NCI-H510A treated with DMSO at 0.1 percent for 48 hours (cell line): ENCODE results near the gene LRRC30.
"Not testable (repeated sequence)": the region's sequence is repeated elsewhere in the genome, so short reads cannot be mapped to it uniquely, and the experiment has no call there.

Experiments
- DNase-seq: peaks from one replicate; lab custom pipeline; 2025; lab: John Stamatoyannopoulos, UW

Gene LRRC30

DNA sequence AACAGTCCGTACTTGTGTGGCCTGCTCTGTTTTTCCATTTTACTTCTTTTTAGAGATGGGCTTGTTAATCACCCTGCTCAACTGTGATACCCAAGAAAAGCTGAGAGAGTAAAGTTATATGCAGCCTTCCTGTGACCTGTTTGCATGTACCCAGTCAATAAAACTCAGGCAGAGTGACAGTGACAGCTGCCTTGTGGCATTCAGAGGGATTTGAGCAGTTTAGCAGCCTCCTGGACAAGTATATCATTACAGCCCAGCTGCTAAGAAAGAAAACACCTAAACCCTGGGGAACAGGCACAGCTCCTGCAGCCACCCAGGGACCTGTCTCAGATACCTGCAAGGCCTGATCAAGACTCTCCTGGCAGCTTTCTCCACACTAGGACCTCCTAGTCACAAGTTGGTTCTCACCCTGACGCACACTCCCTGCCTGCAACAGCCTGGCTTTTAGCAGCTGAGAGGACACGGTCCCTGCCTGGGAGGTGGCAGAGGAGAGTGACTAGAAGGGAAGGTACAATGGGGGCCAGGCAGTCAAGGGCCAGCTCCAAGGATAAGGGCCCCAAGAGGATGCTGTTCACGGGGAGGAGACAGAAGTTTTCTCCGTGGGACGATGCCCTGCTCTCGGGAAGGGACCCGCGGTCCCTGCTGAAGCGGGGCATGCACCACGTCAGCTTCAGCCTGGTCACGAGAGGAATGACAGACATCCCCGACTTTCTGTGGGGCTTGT is at the start of gene LRRC30:
Gene LRRC30 (plus strand): TSS at position 464 of the 724 bp plus-strand sequence. CDS start 50 bp downstream, at position 514.
- DNase-seq: no peak

DNA sequence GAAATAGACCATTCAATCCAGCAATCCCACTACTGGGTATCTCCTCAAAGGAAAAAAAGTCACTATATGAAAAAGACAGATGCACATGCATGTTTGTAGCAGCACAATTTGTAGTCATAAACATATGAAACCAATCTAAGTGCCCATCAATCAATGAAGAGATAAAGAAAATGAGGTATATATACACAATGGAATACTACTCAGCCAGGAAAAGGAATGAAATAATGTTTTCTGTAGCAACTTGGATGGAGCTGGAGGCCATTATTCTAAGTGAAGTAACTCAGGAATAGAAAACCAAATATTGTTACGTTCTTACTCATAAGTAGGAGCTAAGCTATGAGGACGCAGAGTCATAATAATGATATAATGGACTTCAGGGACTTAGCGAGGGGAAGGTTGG is 45.2 kb upstream of the LRRC30 start:
- DNase-seq: no peak

DNA sequence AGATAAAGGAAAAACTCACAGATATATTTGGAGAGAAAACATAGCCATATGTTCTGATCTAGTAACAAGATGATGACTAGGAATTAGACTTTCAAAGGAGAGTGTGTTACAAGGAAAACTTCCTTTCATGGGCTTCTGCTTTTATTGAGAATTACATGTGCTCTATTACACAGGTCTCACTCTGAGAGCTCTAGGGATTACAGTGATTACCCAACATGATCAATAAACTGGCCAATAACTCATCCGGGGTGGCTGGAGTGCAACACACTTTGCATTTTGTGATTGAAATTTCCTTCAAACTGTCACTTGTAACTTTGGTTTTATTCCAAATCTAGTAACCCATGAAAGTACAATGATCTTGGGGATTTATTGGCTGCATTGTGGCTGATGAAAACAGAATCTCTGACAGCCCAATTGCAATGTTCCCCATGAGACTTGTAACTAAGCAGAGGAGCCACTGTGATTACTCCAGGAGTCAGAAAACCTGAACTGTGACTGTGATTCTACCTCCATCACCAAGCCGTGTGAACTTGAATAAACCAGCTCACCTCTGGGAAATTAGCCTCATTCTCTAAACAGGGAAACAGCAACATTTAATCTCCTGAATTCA is 40.2 kb upstream of the LRRC30 start:
- DNase-seq: no peak

DNA sequence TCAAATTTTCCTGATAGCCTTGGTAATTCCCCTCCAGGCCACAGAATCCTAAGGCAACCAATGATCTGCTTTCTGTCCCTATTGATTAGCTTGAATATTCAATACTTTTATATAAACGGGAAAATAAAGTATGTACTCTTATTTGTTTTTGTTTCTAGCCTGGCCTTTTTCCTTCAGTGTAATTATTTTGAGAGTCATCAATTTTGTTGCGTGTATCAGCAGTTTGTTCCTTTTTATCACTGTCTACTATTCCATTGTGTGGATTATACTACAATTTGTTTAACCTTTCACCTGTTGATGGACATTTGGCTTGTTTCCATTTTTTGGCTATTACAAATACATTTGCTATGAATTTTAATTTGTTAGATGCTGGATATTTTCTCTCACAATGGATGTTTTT is 39.2 kb upstream of the LRRC30 start:
- no peak for DNase-seq

DNA sequence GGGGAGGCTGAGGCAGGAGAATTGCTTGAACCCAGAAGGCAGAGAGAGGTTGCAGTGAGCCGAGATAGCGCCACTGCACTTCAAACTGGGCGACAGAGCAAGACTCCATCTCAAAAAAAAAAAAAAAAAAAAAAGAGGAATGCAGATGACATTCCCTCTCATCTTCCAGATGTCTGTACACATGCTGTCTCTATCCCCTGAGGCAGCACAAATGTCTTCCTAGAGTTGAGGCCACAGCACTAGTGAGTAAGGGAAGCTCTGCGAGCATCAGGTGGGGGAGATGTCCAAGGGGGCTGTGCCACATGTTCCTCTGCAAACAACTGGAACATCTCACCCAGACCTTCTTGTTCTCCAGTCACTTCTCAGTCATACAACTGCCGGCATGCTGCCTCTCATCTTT is 35.6 kb upstream of the LRRC30 start:
- DNase-seq: no peak

DNA sequence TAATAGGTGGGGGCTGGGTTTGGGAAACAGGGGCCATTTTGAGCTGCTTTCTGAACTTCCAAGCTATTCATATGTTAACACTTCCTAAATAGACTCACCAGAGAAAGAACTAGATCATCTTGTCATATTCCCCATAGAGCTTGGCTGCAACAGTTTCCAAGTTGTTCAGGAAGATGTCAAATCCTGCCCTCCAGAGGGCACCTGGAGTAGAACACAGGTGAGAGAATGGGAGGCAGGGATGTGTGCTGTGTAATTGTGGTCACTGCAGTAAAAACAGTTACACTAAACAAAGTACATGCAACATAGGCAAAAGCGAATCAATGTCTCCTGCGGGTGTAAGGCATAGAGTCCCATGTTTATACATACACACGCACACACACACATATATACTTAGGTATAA is 34.5 kb upstream of the LRRC30 start:
- DNase-seq: no peak

DNA sequence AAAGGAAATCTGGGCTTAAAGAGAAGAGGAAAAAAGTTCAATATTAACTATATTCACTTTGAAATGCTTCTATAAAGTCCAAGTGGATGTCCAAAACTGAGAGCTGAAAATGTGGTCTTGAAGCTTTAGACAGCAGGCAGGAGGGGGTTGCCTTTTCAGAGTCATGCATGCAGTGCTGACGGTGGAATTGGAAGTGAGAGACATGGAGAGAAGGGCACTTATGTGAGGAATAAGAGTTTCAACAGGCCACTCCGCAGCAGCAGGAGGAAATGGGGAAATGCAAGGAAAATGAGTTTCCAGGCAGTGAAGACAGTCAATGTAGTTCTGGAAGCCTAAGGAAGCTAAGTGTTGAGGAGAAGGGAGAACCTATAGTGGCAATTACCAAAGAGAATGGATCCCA is 33.0 kb upstream of the LRRC30 start:
- DNase-seq: no peak

DNA sequence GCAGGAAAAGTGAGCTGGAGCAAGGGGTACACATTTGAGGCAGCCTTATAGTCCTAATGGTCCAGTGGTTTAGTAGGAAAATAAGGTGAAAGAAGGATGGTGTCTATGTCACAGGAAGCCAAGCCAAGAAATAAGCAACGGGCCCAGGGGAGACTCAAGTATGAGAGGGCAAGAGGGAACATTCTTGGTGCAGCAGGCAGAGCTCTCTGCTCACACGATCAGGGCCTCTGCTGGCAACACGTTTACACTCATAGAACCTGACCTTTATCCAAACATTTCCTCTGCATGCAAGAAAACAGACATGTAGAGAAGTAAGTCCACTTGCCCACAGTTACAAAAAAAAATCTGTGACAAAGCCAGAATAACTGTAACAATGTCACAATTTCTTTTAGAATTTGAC is 32.6 kb upstream of the LRRC30 start:
- DNase-seq: no peak

DNA sequence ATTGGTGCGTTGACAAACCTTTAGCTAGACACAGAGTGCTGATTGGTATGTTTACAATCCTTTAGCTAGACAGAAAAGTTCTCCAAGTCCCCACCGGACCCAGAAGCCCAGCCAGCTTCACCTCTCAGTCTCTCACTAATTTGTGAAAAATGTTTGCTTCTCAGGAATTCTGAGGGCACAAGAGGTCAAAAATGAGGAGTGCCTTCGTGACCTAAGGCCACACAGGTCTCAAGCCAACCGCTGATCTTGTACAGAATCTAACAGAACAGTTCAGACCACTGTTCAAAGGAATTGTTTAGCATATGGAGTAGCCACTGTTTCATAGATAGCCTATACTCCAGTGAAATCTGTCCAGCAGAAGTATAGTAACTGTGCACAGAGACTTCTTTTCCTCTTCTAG is 29.8 kb upstream of the LRRC30 start:
- no peak for DNase-seq

DNA sequence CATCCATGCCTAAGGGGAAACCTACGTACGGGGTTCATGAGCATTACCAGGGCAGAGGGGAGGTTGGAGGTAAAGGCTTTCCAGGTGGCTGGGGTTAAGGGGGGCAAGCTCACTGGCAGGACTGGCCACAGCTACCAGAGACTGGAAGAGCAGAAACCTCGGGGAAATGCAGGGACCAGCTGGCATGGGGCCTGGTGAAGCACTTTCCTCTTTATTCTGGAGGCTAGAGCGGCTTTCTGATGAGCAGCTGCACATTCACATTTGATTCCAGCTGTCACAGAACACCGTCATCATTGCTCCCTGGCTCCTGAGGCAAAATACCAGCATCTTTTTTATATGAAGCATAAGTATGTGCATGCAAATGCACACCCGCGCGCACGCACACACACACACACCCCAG is 28.7 kb upstream of the LRRC30 start:
- DNase-seq: peak; percentile 80

DNA sequence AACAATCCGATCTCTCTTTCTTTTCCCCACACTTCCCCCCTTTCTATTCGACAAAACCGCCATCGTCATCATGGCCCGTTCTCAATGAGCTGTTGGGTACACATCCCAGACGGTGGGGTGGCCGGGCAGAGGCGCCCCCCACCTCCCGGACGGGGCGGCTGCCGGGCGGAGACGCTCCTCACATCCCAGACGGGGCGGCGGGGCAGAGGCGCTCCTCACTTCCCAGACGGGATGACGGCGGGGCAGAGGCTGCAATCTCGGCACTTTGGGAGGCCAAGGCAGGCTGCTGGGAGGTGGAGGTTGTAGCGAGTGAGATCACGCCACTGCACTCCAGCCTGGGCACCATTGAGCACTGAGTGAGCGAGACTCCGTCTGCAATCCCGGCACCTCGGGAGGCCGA is 27.3 kb upstream of the LRRC30 start:
- not testable (repeated sequence) for DNase-seq

DNA sequence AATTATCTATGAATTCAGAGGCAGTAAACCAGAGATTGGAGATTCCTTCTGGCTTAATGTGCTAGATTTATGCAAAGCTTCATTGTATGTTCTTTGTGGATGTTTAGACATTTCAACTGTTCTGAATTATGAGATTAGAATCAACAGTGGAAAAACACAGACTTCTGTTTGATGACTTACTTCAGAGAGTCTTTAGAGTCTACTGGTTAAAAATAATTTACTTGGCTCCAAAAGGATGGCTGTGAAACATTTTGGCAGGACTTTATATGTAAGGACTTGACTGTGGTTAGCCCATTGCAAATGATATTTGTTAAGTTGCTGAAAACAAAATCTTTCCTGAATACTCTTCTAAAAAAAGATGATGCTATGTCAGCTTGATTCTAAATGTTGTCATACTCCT is 25.5 kb upstream of the LRRC30 start:
- no peak for DNase-seq

DNA sequence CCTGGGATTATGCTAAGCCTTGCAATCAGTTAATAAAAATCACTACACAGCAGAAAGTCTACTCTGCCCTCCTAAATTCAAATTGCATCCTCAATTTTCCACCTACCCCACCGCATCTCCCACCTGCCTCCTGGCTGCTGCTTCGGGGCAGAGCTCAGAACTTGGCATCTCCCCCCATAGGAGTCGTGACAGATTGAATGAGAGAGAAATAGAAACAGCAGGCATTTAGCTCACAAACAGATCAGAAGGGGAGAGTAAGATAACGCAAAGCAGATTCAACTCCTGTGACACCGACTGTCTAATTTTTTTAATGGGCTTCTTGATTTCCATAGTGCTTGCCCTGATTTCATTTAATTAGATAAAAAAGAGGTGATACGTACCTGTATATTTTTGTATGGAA is 24.7 kb upstream of the LRRC30 start:
- no peak for DNase-seq

DNA sequence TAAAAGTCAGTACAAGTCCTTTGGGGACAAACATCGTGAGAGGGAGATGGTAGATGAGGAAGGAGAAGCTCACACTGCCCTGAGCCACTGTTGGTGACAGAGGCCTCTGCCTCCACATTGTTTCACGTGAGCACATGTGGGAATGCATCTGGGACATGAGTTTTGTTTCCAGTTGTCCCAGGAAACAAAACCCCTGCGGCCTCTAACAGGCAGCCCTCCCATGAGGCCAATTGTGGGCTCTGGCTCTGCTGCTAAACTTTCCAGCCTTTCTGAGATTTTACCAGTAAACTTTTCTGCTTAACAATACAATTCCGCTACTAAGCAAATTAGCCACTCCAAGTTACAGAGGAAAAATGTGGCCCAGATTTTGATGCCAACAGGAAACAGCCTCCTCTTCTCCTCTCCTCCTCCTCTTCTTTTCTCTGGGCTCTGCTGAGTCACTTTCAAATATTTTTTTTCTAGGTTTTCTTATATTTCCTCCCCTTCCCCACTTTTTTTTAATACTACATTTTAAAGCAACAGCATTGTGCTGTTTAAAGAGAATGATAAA is 23.4 kb upstream of the LRRC30 start:
- DNase-seq: no peak

DNA sequence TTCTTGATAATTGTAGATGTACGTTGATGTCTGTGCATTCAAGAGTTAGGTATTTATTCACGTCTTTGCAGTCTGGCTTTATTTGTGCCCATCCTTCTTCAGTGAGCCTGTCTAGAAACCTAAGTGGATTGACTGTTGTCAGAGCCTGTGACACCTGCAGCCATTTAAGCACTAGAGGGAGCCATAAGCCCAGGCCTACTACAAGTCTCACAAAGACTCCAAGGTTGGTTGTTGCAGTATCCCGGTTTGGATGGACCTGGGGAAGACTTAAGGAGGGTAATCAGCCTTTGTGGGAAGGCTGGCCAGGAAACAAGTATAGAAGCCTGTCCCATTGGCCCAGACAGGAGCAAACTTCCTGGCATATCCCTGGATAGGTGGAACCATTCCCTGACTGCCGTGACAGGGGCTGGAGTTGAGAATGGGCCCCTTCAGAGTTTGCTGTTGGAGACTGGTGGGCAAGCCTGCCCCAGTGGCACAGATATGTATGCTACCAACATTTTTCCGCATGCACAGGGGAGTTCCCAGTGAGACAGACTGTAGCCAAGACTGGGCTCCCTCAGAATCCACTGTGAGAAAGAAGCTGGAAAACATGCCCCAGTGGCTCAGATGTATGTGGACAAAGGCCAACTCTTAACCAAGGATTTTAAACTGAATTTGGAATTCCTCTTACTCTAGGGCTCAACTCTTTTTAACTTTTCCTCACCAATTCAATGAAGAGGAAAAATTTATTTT is 9.3 kb upstream of the LRRC30 start:
- peak; percentile 80 for DNase-seq

DNA sequence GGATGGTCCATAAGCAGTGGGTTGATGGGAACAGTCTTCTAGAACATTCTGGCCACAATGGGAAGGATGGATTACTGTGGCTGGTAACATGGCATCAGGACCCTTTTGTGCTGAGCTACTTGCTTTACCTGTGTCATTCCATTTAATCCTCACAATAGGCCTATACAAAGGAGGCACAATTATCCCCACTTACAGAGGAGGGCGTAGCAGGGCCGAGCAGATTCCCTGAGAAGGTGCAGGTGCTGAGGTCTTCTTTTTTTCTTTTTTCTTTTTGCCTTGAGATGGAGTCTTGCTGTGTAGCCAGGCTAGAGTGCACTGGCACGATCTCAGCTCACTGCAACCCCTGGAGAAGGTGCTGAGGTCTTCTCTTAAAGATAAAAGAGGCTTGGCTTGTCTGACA is 6.7 kb upstream of the LRRC30 start:
- DNase-seq: no peak

DNA sequence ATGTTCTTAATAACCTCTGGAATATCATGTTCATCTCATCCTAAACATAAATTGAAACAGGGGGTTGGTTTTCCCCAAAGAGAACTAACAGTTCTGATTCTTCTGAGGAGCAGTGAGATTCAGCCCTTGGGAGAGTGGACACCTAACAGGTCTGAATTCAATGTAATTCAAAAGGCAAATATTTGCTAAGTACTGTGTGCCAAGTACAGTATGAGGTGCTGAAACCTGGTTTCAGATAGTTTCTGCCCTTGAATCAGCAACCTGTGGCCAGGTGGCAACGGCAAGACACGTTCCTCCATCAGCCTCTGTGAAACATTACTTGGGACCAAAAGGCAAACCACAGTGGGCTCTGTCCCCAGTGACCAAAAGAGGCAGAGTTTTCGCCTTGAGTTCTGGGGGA is 1.3 kb downstream of the LRRC30 start:
- no peak for DNase-seq

DNA sequence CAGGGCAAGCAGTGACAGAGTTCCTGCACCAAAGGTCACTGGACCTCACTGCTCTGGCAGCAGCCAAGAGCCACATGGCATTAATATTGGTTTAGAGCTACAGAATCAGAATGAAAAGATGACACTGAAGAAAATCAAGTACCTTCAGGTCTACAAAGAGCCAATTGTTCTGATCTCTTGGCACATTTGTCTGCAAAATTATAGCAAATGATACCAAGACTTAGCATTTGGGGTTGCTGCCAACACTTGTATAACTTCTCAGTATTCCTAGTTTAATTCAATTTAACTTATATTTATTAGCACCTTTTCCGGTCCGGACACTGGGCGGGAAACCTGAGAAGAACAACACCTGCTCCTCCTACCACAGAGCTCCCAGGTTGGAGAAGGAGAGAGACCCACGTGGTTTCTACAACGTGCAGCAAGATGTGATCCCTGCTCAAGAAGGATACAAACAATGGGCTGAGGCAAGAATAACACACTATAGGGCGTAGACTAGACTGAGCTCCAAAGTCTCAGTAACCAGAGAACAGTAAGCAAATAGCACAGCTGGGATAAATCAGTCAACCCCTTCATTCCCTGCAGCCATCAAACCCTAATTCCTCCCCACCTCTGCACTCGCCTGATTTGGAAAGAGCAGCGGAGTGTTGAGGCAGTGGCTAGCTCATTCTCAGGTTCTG is 2.4 kb downstream of the LRRC30 start:
- DNase-seq: peak; percentile 52

DNA sequence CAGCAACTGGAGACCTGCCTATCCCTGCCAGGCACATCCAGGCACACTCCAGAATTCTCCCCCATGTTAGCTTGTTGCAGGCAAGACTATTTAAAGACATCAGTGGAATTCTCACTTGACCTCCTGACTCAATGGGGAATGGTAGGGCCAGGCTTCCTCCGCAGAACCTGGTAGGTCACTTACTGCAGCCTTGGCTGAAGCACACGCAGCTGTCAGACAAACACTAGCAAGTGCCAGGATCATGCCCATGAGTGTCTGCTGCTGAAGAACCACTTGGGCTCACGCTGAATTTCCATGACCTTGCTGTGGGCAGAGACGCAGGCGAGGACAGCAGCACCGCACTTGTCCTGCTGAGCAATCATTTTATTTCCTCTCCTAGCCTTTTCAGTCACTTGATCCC is 3.2 kb downstream of the LRRC30 start:
- DNase-seq: peak; percentile 73

DNA sequence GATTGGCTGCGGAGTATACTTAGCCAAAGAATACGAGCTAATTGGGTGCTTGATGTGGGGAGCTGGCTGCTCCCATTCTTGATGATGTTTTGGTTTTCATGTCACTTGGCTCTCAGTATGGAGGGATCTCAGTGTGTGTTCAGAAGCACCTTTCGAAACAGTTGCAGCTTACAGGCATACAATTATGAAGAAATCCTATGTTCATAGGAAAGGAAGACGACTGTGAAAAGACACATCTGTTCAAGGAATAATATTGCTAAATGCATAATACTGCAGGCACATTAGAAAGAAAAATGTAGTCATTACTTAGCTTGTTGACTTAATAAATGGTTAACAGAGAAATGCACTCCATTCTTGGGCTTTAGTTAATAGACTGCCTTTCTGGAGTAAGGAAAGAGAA is 4.1 kb downstream of the LRRC30 start:
- no peak for DNase-seq

DNA sequence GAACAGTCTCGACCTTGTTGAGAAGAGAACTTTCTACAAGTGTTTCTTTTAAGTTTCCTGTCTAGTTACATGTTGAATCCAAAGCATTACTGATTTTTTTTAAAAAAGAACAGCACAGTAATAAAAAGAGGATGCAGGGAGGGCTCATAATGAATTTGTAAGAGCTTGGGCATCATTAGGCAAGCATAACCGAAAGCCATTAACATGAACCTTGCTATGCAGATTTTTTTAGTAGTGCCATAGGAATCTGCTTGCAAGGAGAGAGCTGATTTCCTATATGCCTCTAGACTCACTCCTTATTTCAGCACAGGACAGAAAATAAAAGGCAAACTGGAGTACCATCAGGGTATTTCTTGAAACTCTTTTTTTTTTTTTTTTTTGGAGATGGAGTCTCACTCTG is 5.2 kb downstream of the LRRC30 start:
- no peak for DNase-seq

DNA sequence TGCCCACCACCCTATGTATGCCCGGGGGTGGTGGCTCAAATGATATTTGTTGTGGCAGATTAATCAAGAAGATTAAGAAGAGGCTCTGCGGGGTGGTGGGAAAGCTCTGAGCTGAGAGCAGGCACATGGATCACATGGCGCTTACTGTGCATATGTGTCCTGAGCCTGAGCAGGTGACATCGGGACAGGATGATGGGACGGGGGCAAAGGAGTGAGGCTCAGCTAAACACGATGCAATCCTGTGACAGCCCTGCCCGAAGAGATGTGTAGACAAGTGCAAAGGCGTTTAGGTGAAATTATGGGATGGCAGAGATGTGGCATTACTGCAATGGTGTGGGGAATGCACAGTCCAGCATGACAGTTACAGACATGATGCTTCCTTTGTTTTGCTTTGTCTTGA is 6.0 kb downstream of the LRRC30 start:
- no peak for DNase-seq
